GM18498 (cell line): ENCODE data around the gene TMEM184B.

Experiments
- ATAC-seq: cut with Tn5 transposase; IDR thresholded peaks from one replicate; pipeline ENCODE4 v1.9.1; 2021; ENCODE audit warnings: mild to moderate bottlenecking, moderate library complexity; ENCODE audit not compliant: unreplicated experiment

Gene TMEM184B

DNA sequence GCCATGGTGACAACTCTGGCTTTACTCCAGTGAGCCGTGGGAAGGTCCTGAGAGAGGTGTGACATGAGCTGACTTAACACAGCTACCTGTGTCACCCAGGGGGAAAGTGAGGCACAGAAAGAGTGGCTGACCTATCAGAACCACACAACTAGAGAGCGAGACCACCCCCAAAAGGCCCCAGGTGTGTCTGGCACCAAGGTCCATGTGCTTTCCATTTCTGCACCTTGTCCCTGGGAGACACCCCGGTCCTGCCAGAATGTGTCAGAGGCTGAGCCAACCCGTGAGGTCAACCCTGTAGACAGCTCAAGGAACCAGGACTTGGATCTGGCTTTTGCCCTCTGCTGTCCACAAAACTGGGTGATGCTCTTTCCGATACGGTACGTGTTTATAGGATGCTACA is 61.3 kb downstream of the TMEM184B start:
- no peak for ATAC-seq

DNA sequence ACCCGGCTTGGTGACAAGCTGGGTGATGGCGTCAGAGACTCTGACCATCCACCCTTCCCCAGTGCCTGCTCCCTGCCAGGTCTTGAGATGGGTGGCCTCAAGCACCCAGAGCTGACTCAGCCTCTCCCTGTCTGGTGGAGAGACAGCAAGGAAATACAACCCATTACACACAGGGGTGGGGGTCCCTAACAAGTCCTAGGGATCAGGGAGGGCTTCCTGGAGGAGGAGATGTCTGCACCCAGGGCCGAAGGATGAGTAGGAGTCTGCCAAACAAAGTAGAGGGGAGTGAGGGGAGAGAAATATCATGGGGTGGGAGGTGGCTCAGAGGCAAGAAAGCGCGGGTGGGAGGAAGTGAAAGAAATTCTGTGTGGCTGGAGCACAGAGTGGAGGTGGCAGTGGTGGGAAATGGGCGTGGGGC is 64.2 kb downstream of the TMEM184B start:
- ATAC-seq = no peak

DNA sequence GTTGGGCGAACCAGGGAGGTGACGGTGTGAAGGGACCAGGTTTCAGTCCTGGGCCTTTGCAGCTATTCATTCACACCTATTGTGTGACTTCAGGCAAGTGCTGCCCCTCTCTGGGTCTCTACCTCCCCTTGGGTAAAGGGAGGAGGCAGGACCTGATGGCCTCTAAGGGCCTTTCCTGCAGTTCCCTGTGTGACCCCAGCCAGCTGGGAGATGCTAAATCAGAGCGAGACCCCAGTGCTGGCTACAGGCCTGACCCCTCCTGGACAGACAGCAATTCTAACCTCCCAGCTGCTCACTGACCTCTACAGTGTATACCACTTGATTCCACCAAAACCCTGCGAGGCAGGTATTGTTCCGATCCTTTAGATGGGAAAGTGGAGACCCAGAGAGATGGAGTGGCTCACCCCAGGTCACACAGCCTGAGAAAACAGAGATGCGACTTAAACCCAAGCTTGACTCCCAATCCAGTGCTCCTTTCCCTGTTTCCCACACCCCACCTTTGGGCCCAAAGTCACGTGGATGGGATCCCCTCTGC is 64.8 kb downstream of the TMEM184B start:
- no peak for ATAC-seq

DNA sequence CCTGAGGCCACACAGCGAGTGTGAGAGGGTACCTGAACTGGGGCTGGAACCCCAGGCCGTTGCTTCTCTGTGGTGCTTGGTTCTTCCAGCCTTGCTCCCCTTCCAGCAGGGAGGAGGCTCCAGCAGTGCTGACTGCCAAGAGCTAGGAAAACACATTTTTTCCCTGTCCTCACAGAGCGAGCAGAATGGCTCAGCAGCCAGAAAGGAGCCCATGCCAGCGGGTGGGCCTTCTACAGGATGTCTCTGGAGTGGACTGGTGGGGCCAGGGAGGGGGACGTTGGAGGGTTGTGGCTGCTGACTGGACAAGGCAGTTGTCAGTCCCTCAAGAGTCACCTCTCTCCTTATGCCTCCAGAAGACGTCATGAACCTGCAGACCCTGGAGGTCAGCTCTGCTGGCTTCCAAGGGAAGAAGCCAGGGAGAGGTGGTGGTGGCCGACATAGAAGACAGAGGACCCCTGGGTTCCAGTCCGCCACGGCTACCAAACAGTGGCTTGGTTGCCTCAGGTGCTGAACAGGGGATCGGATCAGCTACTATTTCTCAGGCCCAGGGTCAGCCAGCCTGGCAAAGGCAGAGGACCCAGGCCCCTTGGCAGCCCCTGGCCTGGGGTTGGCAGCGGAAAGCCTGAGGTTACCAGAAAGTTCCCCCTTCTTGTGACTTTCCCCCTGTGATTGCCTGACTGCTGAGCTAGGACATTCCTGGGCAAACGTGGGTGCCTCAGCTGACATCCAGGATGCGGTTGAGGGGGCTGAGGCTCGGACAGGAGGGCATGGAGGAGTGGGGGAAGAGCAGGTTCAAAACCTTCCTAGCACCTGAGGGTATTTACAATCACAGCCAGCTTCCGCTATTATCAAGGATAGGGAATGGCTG is 67.3 kb downstream of the TMEM184B start:
- no peak for ATAC-seq

DNA sequence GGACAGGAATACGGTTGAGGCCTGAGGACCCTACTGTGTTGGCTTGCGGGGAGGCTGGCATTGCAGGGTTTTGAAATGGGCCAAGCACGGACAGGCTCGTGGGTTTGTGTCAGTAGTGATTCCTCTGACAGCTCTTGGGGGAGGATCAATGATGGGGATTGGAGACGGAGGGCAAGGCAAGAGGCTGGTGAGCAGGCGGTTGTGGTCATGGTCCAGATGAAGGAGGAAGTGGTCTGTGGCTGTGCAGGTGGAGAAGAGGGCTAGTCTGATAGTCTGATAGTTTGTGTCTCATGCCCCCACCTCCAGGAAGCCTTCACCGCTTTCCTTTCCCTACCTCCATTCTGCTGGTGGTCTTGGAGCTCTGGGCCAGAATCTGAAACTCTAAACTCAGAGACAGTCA is 68.0 kb downstream of the TMEM184B start:
- ATAC-seq = no peak

DNA sequence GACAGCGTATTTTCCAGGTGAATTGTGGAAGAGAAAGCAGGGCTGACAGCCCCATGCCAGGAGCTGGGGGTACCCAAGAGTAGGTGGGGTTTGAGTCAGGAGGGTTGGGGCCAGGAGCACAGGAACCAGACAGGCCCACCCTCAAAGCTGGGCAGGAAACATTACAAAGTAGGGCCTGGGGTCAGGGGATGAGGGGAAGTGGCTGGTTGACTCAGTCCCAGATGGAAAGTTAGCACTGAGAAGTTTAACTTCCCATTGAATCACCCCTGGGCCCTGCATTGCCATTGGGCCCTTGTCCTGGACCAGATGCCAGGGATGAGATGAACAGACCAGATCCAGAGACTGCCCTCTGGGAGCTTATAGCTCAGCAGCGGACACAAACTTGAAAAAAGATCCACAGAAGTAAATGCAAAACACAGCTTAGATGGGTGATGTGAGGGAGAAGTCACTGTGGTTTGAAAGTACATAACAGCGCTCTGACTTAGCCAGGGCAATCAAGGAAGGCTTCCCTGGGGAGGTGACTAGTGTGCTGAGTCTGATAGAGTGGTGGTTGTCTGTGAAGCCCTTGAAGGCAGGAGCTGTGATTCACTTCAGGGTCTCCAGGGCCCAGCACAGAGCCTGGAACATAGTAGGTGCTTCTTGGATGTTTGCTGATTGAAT is 68.8 kb downstream of the TMEM184B start:
- ATAC-seq = no peak

DNA sequence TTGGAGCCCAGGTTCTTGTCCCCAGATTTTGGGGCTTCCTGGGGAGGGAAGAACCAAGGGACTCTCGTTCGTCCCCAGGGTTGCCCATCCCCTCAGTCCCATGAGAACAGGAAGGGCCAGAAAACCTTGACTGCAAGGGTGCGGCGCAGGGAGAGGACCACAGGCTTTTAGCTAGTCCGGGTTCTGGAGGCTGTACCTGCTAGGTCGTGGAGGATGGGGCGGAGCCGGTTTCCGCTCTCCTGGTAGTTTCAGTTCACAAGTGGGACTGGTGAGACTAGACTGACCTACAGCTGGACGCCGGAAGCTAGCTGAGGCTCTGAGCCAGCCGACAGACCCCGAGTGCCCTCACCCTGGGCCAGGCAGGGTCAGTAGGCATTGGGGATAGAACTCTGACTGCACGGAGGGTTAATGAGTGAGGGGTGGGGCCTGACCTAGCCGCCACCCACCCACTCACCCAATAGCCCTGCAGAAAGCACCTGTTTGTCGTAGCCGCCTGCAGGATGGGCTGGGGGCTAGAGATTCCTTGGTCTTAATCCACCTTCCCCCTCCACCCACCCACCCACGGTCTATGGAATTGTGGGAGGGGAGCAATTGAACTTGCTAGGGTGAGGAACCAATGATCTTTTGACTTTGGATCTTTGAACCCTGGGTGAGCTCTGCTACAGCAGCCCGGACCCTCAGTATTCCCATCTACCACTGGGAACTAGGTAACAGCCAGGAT is 69.6 kb downstream of the TMEM184B start:
- ATAC-seq = no peak

DNA sequence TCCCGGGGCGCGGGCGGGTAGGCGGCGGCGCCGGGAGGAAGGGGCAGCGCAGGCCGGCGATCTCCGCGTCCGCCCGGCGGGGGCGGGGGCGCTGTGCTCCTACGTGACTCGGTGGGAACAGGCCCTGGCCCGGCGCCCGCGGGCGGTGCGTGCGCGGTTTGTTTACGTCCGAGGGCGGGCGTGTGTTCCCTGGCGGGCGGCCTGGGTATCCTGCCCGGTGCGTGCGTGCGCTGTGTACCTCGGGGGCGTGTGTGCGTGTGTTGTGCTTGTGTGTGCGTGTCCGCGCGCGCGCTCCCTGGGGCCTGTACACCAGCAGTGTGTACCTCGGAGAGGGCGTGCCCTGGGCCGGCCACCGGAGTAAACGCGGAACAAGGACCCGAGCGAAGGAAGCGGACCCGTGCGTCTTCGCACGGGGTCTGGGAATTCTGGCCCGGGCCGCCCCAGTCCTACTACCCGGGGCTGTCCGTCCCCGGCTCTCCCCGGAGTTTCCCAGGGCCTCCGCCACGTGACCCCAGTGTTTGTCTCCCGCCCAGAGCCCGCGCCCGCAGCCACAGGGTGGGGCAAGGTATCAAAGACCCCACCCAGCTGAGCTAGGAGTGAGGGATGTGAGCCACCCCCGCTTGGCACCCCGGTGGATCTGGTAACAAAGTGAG is 70.2 kb downstream of the TMEM184B start:
- ATAC-seq = peak; percentile 27

DNA sequence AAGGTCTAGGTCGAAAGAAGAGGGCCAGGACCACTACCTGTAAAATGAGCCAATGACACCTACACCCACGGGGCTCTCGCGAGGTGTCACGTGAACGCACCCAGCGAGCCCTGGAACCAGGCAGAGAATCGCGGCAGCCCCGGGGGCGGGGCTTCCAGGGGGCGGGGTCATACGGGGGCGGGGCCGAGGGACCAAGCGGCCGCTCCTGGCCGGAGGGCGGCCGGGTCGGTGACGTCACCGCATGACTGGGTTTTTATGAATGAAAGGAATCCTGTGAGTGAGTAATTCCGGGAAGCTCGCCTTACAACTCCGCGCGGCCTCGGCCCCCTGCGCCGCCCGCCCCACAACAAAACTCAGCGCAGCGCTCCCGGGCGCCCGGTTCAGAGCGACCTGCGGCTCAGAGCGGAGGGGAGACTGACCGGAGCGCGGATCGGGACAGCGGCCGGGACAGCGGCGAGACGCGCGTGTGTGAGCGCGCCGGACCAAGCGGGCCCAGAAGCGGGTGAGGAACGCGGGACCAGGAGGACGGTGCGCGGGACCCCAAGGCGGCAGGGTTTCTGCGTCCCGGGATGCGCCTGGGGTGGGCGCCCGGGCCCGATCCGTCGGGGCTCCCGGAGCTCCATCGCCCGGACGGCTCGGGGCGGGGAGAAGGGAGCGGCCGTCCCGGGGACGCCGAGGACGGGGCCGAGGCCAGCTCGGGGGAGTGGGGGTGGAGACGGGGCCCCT is 70.9 kb downstream of the TMEM184B start, which contains the start of gene MAFF:
Gene MAFF, plus strand, starts transcription at position 284 of the 726 bp plus-strand sequence. CDS start 11,860 bp downstream, outside the sequence.
- peak; percentile 61 for ATAC-seq

DNA sequence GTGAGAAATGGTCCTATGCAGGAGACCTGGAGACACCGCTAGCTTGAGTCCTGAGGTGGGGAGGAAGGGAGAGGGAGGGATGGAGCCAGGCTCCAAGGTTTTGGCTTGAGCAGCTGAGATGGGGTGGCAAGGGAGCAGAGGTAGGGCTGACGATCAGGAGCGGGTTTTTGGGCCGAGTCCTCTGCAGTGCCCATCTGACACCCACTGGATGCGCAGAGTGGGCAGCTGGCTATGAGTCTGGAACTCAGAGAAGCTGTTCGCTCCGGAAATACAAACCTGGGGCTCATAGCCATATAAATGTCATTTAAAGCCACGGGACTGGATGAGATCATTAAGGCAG is 71.5 kb downstream of the TMEM184B start:
- ATAC-seq = no peak

DNA sequence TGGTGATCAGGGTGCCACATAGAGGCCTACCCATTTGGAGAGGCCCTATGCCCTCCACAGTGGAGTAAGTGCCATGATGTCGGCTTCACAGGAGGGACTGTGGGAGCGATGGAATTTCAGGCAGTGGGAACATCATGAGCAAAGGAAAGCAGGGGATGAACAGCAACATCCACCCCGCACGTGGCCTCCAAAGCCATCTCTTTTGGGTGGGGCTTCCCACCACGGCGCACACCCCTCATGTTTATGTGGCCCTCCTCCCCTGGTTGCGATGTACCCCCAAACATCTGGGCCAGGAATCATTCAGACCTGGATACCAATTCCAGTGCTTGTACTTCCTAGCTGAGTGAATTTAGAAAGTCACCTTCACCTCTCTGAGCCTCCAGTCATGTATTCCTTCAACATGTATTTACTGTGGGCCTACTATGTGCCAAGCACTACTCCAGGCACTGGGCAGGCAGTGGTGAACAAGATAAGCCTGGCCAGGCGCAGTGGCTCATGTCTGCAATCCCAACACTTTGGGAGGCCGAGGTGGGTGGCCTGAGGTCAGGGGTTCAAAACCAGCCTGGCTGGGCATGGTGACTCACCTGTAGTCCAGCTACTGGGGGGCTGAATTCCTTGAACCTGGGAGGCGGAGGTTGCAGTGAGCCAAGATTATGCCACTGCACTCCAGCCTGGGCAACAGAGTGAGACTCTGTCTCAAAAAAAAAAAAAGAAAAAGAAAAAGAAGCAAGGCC is 72.8 kb downstream of the TMEM184B start:
- no peak for ATAC-seq

DNA sequence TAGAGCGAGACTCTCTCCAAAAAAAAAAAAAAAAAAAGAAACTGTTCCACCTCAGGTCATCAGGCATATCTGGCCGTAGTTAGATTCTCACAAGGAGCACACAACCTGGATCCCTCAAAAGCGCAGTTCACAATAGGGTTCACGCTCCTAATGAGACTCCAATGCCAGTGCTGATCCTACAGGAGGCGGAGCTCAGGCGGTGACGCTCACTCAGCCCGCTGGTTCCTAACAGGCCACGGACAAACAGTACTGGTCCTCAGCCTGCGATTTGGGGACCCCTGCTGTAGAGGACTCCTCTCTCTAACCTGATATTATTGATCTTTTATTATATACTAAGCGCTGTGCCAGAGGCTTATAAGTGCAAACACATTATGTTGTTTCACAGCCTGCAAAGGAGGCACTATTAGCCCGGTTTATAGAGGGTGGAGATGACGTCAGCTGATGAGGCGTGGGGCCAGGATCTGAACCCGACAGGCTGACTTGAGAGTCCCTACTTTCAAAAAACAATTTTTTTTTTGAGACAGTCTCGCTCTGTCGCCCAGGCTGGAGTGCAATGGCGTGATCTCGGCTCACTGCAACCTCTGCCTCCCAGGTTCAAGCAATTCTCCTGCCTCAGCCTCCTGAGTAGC is 75.9 kb downstream of the TMEM184B start:
- ATAC-seq = no peak

DNA sequence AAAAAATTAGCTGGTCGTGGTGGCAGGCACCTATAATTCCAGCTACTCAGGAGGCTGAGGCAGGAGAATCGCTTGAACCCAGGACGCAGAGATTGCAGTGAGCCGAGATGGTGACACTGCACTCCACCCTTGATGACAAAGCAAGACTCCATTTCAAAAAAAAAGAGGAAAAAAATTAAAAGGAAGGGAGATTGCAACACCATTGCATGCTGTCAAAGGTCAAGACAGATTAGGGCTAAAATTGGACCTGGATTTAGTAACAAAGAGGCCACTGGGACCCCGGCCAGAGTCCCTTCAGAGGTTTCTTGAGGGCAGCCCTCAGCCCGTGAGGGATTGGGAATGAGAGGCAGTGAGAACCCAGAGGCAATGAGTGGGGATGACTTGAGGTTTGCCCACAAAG is 79.2 kb downstream of the TMEM184B start:
- ATAC-seq = no peak

DNA sequence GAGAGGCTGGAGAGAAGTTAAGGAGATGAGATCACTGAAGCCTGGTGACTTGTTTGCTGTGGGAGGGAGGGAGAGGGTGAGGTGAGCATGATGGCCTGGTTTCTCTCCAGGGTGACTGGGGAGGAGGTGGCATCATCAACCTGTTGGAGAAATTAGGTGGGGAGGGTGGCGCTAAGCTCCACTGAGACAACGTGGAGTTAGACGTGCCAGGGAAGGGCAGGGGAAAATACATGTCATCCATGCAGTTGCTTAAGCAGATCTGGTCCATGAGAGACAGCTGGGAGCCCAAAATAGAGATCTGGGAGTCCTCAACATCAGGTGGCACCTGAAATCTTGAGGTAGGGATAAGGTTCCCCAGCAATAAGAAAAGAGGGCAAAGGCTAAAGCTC is 80.3 kb downstream of the TMEM184B start:
- ATAC-seq = no peak

DNA sequence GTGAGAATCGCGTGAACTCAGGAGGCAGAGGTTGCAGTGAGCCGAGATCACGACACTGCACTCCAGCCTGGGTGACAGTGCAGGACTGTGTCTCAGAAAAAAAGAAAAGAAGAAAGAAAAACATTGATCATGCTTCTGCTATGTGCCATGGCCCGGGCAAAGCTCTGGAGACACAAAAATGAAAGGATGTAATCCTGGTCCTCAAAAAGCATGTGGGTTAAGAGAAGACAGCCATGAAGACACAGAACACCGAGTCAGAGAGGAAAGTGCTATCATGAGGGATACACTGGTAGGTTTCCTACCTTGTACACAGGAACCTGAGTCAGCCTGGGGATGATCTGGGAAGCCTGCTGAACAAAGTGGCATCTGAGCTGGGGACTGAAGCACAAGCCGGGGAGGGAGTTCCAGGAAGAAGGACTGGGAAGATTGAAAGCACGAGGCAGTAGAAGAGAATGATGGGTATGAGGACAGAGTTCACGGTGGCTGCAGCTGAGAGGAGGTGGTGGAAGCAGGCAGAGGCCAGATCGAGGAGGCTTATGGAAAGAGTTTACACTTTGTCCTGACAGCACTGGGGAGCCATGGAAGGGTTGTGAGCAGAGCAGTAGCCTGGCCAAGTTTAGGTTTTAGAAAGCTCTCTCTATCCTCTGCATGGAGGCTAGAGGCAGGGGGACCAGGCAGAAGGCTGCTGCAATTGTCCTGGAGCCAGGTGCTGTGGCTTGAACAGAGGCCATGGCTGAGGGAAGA is 80.9 kb downstream of the TMEM184B start:
- no peak for ATAC-seq

DNA sequence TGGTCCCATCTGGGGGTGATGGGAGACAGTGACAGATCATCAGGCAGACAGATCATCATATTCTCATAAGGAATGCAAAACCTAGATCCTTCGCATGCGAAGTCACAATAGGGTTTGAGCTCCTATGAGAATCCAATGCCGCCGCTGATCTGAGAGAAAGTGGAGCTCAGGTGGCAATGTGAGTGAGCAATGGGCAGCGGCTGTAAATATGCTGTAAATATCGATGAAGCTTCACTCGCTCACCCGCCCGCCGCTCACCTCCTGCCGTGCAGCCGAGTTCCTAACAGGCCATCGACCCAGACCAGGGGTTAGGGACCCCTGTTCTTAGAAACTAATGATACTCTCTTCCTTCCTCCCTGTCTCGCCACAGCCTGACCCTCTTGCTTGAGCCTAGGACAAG is 81.8 kb downstream of the TMEM184B start:
- no peak for ATAC-seq

DNA sequence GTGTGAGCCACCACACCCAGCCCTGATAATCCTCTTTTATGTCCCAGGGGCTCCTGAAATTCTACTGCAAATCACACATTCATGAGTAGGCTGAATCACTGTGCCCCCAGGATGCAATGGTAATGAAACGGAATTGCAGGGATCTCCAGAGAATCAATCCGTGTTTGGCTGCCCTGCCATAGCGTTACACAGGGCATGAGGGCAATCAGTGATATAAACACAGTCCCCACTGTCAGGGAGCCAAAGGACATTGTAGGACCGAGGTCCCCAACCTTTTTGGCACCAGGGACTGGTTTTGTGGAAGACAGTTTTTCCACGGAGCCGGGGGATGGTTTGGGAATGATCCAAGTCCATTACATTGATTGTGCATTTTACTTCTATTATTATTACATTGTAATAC is 82.2 kb downstream of the TMEM184B start:
- ATAC-seq = no peak

DNA sequence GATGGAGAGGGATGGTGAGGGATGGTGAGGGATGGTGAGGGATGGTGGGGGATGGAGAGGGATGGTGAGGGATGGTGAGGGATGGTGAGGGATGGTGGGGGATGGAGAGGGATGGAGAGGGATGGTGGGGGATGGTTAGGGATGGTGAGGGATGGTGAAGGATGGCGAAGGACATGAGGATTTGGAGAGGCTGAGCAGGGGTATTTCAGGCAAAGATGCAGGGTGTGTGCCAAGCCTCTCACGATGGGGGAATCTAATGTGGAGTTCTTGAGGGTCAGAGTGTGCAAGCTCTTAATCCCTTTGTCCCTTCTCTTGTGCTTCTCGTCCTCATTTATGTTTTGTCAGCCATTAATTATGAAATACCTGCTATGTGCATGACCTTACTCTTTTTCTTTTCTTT is 83.7 kb downstream of the TMEM184B start:
- no peak for ATAC-seq
